Mucosa of descending colon (tissue), 3 donors: ENCODE measurements around the gene GDF2. TPM values are rescaled to one million over a fixed set of nuclear protein-coding genes. Genes with fewer than 3 reads are reported as not detected.

Experiments
- ATAC-seq: fragments of 200-7000 bp; cut with Tn5 transposase; one replicate; pipeline ENCODE4 v1.9.1; 2020; ENCODE audit warnings: mild to moderate bottlenecking, moderate library complexity
- DNase-seq, 3 donors: peaks; one replicate each; pipeline ENCODE4 v3.0.0-alpha.2; 2020
- H3K36me3 ChIP-seq: fragments of 200-600 bp; one replicate; pipeline ENCODE4 v1.8.0; 2021; ENCODE audit warnings: low read depth, mild to moderate bottlenecking
- H3K4me1 ChIP-seq: fragments of 200-600 bp; one replicate; pipeline ENCODE4 v1.8.0; 2021; ENCODE audit warnings: low read depth, mild to moderate bottlenecking
- H3K4me3 ChIP-seq: fragments of 200-600 bp; one replicate; pipeline ENCODE4 v1.8.0; 2021; ENCODE audit warnings: mild to moderate bottlenecking
- H3K9me3 ChIP-seq: fragments of 200-600 bp; one replicate; pipeline ENCODE4 v1.8.0; 2021; ENCODE audit warnings: mild to moderate bottlenecking
- CTCF ChIP-seq: fragments of 200-600 bp; IDR thresholded peaks from one replicate; pipeline ENCODE4 v1.8.0; 2022; ENCODE audit warnings: antibody characterized with exemption, mild to moderate bottlenecking
- intact Hi-C, 2 donors: fragments of 100-400 bp; cut with DNase I in 1 of 2; cut with micrococcal nuclease in 1 of 2; formaldehyde crosslinking; loops; one replicate each; pipeline versions ENCODE4 v1.11.0 to v1.11.1; 2022; cut with DNase I, micrococcal nuclease
- total RNA-seq, 3 donors: library from RNA; stranded (reverse); fragmentation: NEBNext Ultra II Directional in 2 of 3; extraction: Animal tissue kit (Norgen Biotek cat#: 25700) in 2 of 3; gene quantifications; one replicate each; pipeline versions ENCODE4 v1.2.1 to v1.2.4, GENCODE V29; 2021 to 2023
- donor health status: DM: no; HTN: no; CAD: no; lungs with moderate emphysema.
- donor health status: DM: no; HTN: no; CAD: no.
- donor health status: DM: no; HTN: yes; CAD: no.

GDF2 gene
- total RNA-seq, 3 donors from 2014 or later, result not detected

- TF ChIP-seq CTCF, result no peak
- intact Hi-C loops, result no loop called here
- H3K9me3 ChIP-seq, result no peaks in the 10 kb centered on the region
- no peaks in the 10 kb centered on the region for H3K36me3 ChIP-seq
- ATAC-seq (no peak), DNase-seq (no peak)
- no peak overlapping the region for H3K4me3 ChIP-seq
- peaks cover 3% of the 10 kb centered on the region for H3K4me1 ChIP-seq
Observed at GRCh38 chr10:47303105-47303504, 19.1 kb upstream of the GDF2 start.

GRCh38 chr10:47303866-47304265 lies 18.4 kb upstream of the GDF2 start:
- intact Hi-C loops, result no loop called here

GRCh38 chr10:47305566-47305965 lies 16.7 kb upstream of the GDF2 start:
- DNase-seq (no peak), ATAC-seq (no peak)
- no peak overlapping the region for H3K4me3 ChIP-seq
- no peak for TF ChIP-seq CTCF
- H3K4me1 ChIP-seq, result peaks cover 2% of the 10 kb centered on the region
- H3K9me3 ChIP-seq, result no peaks in the 10 kb centered on the region
- intact Hi-C loops, result no loop called here
- no peaks in the 10 kb centered on the region for H3K36me3 ChIP-seq

More at GRCh38 chr10:47303866-47304265, 18.4 kb upstream of the GDF2 start:
- ATAC-seq (no peak), DNase-seq (no peak)
- Histone ChIP-seq H3K9me3 (no peaks in the 10 kb centered on the region), H3K4me1 (peaks cover 3% of the 10 kb centered on the region), H3K36me3 (no peaks in the 10 kb centered on the region), H3K4me3 (no peak overlapping the region)
- TF ChIP-seq CTCF, result no peak

GRCh38 chr10:47306387-47307210 lies 15.7 kb upstream of the GDF2 start:
- intact Hi-C loops, result no loop called here
- no peak for TF ChIP-seq CTCF
- no peaks in the 10 kb centered on the region for H3K9me3 ChIP-seq
- ATAC-seq (no peak), DNase-seq (no peak)
- H3K4me1 ChIP-seq, result peaks cover 5% of the 10 kb centered on the region
- H3K36me3 ChIP-seq, result no peaks in the 10 kb centered on the region
- H3K4me3 ChIP-seq, result no peak overlapping the region

- Histone ChIP-seq H3K9me3 (no peaks in the 10 kb centered on the region), H3K4me3 (no peak overlapping the region), H3K36me3 (no peaks in the 10 kb centered on the region), H3K4me1 (peaks cover 10% of the 10 kb centered on the region)
- intact Hi-C loops, result no loop called here
- DNase-seq, result no peak
- TF ChIP-seq CTCF, result no peak
- no peak for ATAC-seq
Observed at GRCh38 chr10:47307381-47307780, 14.9 kb upstream of the GDF2 start.
